HCT116 (cell line): Measurements from ENCODE around the gene SYNJ2. TPM values are rescaled to one million over a fixed set of nuclear protein-coding genes. Genes with fewer than 3 reads are reported as not detected.

Source experiments
- ATAC-seq: fragments of 200-7000 bp; cut with Tn5 transposase; 2 replicates; pipeline ENCODE4 v1.9.1; 2020; ENCODE audit warnings: mild to moderate bottlenecking, moderate library complexity
- BruUV-seq: library from RNA; stranded (reverse); fragments of 400-500 nt; replicated peaks from 2 replicates; lab custom pipeline; 2021; lab: Mats Ljungman, UMichigan
- CTCF ChIA-PET: fragments of 300-600 bp; sonication (Branson Sonifier 250); formaldehyde crosslinking; loops from one replicate; lab custom pipeline; 2021; ENCODE audit warnings: antibody characterized with exemption; lab: Charles Lee
- POLR2A ChIA-PET: fragments of 300-600, 350-600 bp; sonication (Branson Sonifier 250); formaldehyde crosslinking; loops from one replicate; lab custom pipeline; 2021; ENCODE audit warnings: antibody characterized with exemption; lab: Charles Lee
- RAD21 ChIA-PET, 2 experiments: fragments of 300-600 bp; sonication (Branson Sonifier 250); formaldehyde crosslinking; loops; one replicate each; lab custom pipeline; 2023; ENCODE audit warnings: low total read pairs in 2 of 2; ENCODE audit not compliant: uncharacterized antibody in 2 of 2, unreplicated experiment in 2 of 2, low non-redundant PET in 1 of 2; lab: Charles Lee
- DNase-seq: peaks from one replicate; pipeline ENCODE4 v3.0.0-alpha.2; 2010; ENCODE audit warnings: low read depth, low spot score
- H2AFZ ChIP-seq: fragments of 200-600 bp; shearing (Covaris generic), sonication (generic); 2 replicates; pipeline ENCODE4 v1.6.1; 2017; ENCODE audit warnings: low read depth, mixed run types, mixed read lengths, antibody characterized with exemption, low read length; ENCODE audit not compliant: poor library complexity, severe bottlenecking
- H3K27ac ChIP-seq: 2 replicates; pipeline ENCODE4 v1.5.1; 2012; ENCODE audit warnings: low read depth, low read length
- H3K27me3 ChIP-seq: fragments of 200-600 bp; sonication (generic); 2 replicates; pipeline ENCODE4 v1.6.1; 2016; ENCODE audit warnings: mixed run types, low read length, mixed read lengths; ENCODE audit not compliant: insufficient read depth
- H3K36me3 ChIP-seq, 2 experiments: fragments of 200-500 bp in 1 of 2; fragments of 200-600 bp in 1 of 2; sonication (Bioruptor generic) in 1 of 2; sonication (generic) in 1 of 2; 2 replicates each; pipeline versions ENCODE4 v1.5.1 to v1.6.1; 2014 to 2016; ENCODE audit warnings: low read length in 2 of 2, inconsistent platforms in 1 of 2, mixed read lengths in 1 of 2, mixed run types in 1 of 2; ENCODE audit not compliant: insufficient read depth in 2 of 2, control insufficient read depth in 1 of 2
- H3K4me1 ChIP-seq, 2 experiments: fragments of 200-600 bp in 1 of 2; sonication (generic) in 1 of 2; 2 replicates each; pipeline versions ENCODE4 v1.5.1 to v1.6.1; 2012 to 2017; ENCODE audit warnings: low read length in 2 of 2, inconsistent platforms in 1 of 2, mild to moderate bottlenecking in 1 of 2, mixed read lengths in 1 of 2, mixed run types in 1 of 2, moderate library complexity in 1 of 2; ENCODE audit not compliant: insufficient read depth in 2 of 2, control insufficient read depth in 1 of 2
- H3K4me2 ChIP-seq: fragments of 200-600 bp; sonication (generic); 2 replicates; pipeline ENCODE4 v1.6.1; 2017; ENCODE audit warnings: mixed run types, low read length, mixed read lengths
- H3K4me3 ChIP-seq, 2 experiments: fragments of 200-600 bp in 1 of 2; sonication (generic) in 1 of 2; replicated peaks in 1 of 2; 2 replicates each; pipeline ENCODE4 v1.5.1; 2011 to 2016; ENCODE audit warnings: low read length in 2 of 2, control low read depth in 1 of 2, low read depth in 1 of 2, mild to moderate bottlenecking in 1 of 2, mixed read lengths in 1 of 2, mixed run types in 1 of 2
- H3K79me2 ChIP-seq: fragments of 200-600 bp; sonication (generic); 2 replicates; pipeline ENCODE4 v1.6.1; 2017; ENCODE audit warnings: mild to moderate bottlenecking, mixed run types, low read length, moderate library complexity, mixed read lengths; ENCODE audit not compliant: insufficient read depth
- H3K9ac ChIP-seq: fragments of 200-600 bp; sonication (generic); 2 replicates; pipeline ENCODE4 v1.6.1; 2016; ENCODE audit warnings: low read length, mixed read lengths
- H3K9me2 ChIP-seq: fragments of 200-600 bp; sonication (generic), shearing (Covaris generic); 2 replicates; pipeline ENCODE4 v1.6.1; 2017; ENCODE audit warnings: mixed run types, mild to moderate bottlenecking, moderate library complexity; ENCODE audit not compliant: insufficient read depth
- H3K9me3 ChIP-seq, 2 experiments: fragments of 200-500 bp in 1 of 2; fragments of 200-600 bp in 1 of 2; sonication (Bioruptor generic) in 1 of 2; sonication (generic) in 1 of 2; 2 replicates each; pipeline ENCODE4 v1.6.1; 2014 to 2017; ENCODE audit warnings: low read length in 2 of 2, mixed read lengths in 2 of 2, inconsistent platforms in 1 of 2, low read depth in 1 of 2, mild to moderate bottlenecking in 1 of 2, mixed run types in 1 of 2, moderate library complexity in 1 of 2; ENCODE audit not compliant: control insufficient read depth in 1 of 2, insufficient read depth in 1 of 2
- H4K20me1 ChIP-seq: fragments of 200-600 bp; sonication (generic), shearing (Covaris generic); 2 replicates; pipeline ENCODE4 v1.6.1; 2017; ENCODE audit warnings: mixed run types, mild to moderate bottlenecking, moderate library complexity; ENCODE audit not compliant: insufficient read depth
- EGR1 ChIP-seq: IDR thresholded peaks from 2 replicates; pipeline ENCODE4 v1.6.1; 2012; ENCODE audit warnings: low read depth
- ELF1 ChIP-seq: IDR thresholded peaks from 2 replicates; pipeline ENCODE4 v1.6.1; 2012; ENCODE audit warnings: low read depth, borderline replicate concordance
- FOSL1 ChIP-seq: IDR thresholded peaks from 2 replicates; pipeline ENCODE4 v1.6.1; 2012; ENCODE audit warnings: low read depth
- JUND ChIP-seq: IDR thresholded peaks from 2 replicates; pipeline ENCODE4 v1.6.1; 2012
- POLR2AphosphoS5 ChIP-seq: IDR thresholded peaks from 2 replicates; pipeline ENCODE4 v1.6.1; 2011; ENCODE audit warnings: mild to moderate bottlenecking, low read depth, low read length, moderate library complexity
- SRF ChIP-seq: IDR thresholded peaks from 2 replicates; pipeline ENCODE4 v1.6.1; 2012; ENCODE audit warnings: low read depth
- ZFX ChIP-seq: fragments of 450-650 bp; IDR thresholded peaks from 2 replicates; pipeline ENCODE4 v1.6.1; 2017
- ZNF274 ChIP-seq: fragments of 200-500 bp; sonication (Bioruptor generic); IDR thresholded peaks from 2 replicates; pipeline ENCODE4 v1.6.1; 2014; ENCODE audit warnings: mild to moderate bottlenecking, low read depth, low read length, inconsistent platforms
- intact Hi-C: fragments of 100-400 bp; cut with micrococcal nuclease; formaldehyde crosslinking; loops from 2 replicates; pipeline ENCODE4 v1.10.0; 2022
- total RNA-seq: library from RNA; stranded (reverse); gene quantifications from one replicate; pipeline ENCODE4 v1.2.1, GENCODE V29; 2021; ENCODE audit not compliant: unreplicated experiment
- TF ChIP-seq, protein P1 (sequence below): IDR thresholded peaks from 2 replicates; pipeline ENCODE4 v1.6.1; 2011; ENCODE audit warnings: mild to moderate bottlenecking, low read length, moderate library complexity; ENCODE audit not compliant: insufficient replicate concordance; ENCODE audit errors: extremely low read depth

The SYNJ2 gene
- total RNA-seq, 1 experiment from 2014 or later = 23.9 TPM

DNA sequence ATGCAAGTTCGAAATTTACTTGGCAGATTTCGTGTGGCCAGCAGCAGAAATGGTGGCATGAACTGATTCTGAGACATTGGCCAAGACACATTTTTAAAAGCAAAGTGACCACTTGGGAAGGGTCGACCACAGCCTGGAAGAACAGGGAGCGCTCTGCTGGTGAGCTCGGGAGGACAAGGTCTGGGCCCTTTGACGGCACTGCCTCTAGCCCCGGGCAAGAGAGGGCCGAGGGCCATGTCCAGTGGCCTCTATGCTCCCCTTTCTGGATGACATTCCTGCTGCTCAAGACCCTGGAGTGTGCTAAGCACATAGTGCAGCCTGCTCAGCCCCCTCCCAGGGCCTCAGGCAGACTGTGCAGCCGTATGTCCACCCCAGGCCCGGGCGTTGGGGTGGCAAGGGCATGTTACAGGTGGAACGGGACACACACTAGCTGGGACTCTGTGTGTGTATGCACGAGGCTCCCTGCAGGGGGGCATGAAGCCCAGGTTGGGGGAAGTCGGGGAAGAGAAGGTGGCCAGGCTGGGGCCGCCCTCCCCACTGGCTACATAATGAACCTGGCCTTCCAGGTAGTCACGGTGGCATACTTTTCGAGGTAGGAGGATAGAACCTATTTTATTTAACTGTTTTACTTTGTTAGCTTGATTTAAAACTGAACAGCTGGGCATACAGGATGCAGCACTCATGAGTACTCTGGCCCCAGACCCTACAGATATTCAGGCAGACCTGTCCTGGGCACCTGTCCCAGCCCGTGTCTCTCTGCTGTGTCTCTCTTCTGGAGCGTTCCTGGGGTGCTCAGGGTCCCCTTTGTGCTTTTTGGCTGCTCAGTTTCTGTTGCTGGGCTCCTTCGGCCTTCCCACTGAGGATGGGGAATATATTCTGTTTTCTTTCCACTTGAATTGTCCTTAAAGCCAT is 6.4 kb downstream of the SYNJ2 start:
- TF ChIP-seq ELF1 (no peak), POLR2AphosphoS5 (no peak), ZNF274 (no peak), FOSL1 (no peak), EGR1 (no peak), SRF (no peak), ZFX (no peak), JUND (no peak)
- TF ChIP-seq, protein P1, sequence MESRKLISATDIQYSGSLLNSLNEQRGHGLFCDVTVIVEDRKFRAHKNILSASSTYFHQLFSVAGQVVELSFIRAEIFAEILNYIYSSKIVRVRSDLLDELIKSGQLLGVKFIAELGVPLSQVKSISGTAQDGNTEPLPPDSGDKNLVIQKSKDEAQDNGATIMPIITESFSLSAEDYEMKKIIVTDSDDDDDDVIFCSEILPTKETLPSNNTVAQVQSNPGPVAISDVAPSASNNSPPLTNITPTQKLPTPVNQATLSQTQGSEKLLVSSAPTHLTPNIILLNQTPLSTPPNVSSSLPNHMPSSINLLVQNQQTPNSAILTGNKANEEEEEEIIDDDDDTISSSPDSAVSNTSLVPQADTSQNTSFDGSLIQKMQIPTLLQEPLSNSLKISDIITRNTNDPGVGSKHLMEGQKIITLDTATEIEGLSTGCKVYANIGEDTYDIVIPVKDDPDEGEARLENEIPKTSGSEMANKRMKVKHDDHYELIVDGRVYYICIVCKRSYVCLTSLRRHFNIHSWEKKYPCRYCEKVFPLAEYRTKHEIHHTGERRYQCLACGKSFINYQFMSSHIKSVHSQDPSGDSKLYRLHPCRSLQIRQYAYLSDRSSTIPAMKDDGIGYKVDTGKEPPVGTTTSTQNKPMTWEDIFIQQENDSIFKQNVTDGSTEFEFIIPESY = no peak
- TF ChIP-seq, all 23 proteins: peak for 0
- DNase-seq (no peak), ATAC-seq (no peak)
- RAD21 ChIA-PET = interaction anchor here in 1 of 2 experiments (0.5 kb wide), 1 partner anchor 86 kb away, joined by 3 read pairs; no protein-coding TSS in a partner anchor
- H2AFZ ChIP-seq = no peak overlapping the region
- POLR2A ChIA-PET = no interaction called here
- CTCF ChIA-PET = no interaction called here
- no peak overlapping the region for H3K9ac ChIP-seq
- no peaks in the 10 kb centered on the region for H3K9me2 ChIP-seq
- no peak overlapping the region for H3K4me3 ChIP-seq
- BruUV-seq = no TSS peak
- no peak overlapping the region for H3K4me2 ChIP-seq
- H3K4me1 ChIP-seq = peaks cover 37 to 57% of the 10 kb centered on the region in 2 experiments
- no peaks in the 10 kb centered on the region for H3K36me3 ChIP-seq
- peaks cover 16% of the 10 kb centered on the region; the same call in 1 of the 2 replicates for H4K20me1 ChIP-seq
- H3K27me3 ChIP-seq = no peaks in the 10 kb centered on the region
- no peak overlapping the region for H3K27ac ChIP-seq
- H3K79me2 ChIP-seq = peaks cover 96% of the 10 kb centered on the region
- H3K9me3 ChIP-seq = no peaks in the 10 kb centered on the region
- intact Hi-C loops = no loop called here
